ENCODE data around the gene NKD1. TPM values are rescaled to one million over a fixed set of nuclear protein-coding genes. Genes with fewer than 3 reads are reported as not detected.

NKD1 gene
- total RNA-seq, 1 donor from 2014 or later: 43.2 TPM

DNA sequence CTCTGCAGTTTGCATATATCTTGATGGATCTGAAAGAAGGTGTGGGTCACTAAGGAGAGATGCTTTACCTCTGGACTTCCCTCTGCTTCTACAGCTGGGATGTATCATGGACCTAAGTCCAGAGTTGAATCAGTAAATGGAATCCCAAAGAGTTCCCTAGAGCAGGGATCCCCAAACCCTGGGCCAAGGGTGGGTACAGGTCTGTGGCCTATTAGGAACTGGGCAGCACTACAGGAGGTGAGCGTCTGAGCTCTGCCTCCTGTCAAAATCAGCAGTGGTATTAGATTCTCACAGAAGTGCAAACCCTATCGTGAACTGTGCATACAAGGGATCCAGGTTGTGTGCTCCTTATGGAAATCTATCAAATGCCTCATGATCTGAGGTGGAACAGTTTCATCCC is 39.3 kb downstream of the NKD1 start:
- peaks cover 16% of the 10 kb centered on the region for H3K36me3 Mint-ChIP-seq
- H3K4me1 Mint-ChIP-seq (ENCODE audit: unreplicated experiment): peaks cover 23% of the 10 kb centered on the region
- H3K27ac Mint-ChIP-seq: no peak overlapping the region
- no peaks in the 10 kb centered on the region for H3K9me3 Mint-ChIP-seq
- H3K4me3 Mint-ChIP-seq: no peak overlapping the region
- H3K27me3 Mint-ChIP-seq: no peaks in the 10 kb centered on the region
- no peak for DNase-seq (ENCODE audit: extremely low spot score, unreplicated experiment)
- TF ChIP-seq, protein P1, sequence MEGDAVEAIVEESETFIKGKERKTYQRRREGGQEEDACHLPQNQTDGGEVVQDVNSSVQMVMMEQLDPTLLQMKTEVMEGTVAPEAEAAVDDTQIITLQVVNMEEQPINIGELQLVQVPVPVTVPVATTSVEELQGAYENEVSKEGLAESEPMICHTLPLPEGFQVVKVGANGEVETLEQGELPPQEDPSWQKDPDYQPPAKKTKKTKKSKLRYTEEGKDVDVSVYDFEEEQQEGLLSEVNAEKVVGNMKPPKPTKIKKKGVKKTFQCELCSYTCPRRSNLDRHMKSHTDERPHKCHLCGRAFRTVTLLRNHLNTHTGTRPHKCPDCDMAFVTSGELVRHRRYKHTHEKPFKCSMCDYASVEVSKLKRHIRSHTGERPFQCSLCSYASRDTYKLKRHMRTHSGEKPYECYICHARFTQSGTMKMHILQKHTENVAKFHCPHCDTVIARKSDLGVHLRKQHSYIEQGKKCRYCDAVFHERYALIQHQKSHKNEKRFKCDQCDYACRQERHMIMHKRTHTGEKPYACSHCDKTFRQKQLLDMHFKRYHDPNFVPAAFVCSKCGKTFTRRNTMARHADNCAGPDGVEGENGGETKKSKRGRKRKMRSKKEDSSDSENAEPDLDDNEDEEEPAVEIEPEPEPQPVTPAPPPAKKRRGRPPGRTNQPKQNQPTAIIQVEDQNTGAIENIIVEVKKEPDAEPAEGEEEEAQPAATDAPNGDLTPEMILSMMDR (conservative IDR thresholded peaks at IDR 0.05): no peak

DNA sequence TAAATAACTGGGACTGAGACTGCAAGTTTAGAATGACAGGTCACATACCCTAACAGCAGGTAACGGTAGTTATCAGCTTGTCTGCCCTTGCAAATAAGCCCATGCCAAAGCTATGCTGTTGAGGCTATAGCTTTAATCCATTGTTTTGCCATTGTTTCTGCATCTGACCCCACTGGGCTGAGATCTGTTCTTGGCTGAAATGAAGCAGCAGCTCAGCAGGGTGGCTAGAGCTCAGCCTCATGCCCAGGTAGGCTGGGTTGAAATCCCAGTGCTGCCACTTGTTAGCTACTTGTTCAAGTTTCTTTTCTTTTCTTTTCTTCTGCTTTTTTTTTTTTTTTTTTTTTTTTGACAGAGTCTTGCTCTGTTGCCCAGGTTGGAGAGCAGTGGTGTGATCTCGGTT is 40.1 kb downstream of the NKD1 start:
- Mint-ChIP-seq H3K9me3 (no peaks in the 10 kb centered on the region), H3K27ac (no peak overlapping the region), H3K4me3 (no peak overlapping the region), H3K36me3 (peaks cover 16% of the 10 kb centered on the region), H3K4me1 (ENCODE audit: unreplicated experiment) (peaks cover 23% of the 10 kb centered on the region), H3K27me3 (no peaks in the 10 kb centered on the region)
- TF ChIP-seq, protein P1 (conservative IDR thresholded peaks at IDR 0.05): no peak
- DNase-seq (ENCODE audit: extremely low spot score, unreplicated experiment): no peak

DNA sequence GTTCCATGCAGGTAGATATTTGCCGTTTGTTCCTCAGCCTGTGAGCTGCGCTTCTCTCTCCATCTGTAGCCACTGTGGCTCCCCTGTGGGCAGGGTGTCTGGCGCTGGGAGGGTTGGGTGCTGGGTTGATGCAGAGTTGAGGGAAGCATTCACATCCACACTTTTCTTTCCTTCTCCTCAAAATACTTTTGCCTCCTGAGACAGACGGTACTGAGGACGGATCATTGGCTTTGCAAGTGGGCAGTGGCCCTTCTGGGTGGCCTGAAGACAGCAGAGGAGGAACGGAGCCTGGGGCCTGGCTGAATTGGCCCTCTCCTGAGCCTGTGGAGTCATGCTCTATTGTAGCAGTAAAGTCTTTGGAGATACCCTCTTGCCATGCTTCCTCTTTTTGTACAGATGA is 43.0 kb downstream of the NKD1 start:
- TF ChIP-seq, protein P1 (conservative IDR thresholded peaks at IDR 0.05): no peak
- Mint-ChIP-seq H3K36me3 (peaks cover 9% of the 10 kb centered on the region), H3K4me1 (ENCODE audit: unreplicated experiment) (peaks cover 12% of the 10 kb centered on the region), H3K4me3 (no peak overlapping the region), H3K9me3 (no peaks in the 10 kb centered on the region), H3K27me3 (no peaks in the 10 kb centered on the region), H3K27ac (no peak overlapping the region)
- DNase-seq (ENCODE audit: extremely low spot score, unreplicated experiment): no peak

DNA sequence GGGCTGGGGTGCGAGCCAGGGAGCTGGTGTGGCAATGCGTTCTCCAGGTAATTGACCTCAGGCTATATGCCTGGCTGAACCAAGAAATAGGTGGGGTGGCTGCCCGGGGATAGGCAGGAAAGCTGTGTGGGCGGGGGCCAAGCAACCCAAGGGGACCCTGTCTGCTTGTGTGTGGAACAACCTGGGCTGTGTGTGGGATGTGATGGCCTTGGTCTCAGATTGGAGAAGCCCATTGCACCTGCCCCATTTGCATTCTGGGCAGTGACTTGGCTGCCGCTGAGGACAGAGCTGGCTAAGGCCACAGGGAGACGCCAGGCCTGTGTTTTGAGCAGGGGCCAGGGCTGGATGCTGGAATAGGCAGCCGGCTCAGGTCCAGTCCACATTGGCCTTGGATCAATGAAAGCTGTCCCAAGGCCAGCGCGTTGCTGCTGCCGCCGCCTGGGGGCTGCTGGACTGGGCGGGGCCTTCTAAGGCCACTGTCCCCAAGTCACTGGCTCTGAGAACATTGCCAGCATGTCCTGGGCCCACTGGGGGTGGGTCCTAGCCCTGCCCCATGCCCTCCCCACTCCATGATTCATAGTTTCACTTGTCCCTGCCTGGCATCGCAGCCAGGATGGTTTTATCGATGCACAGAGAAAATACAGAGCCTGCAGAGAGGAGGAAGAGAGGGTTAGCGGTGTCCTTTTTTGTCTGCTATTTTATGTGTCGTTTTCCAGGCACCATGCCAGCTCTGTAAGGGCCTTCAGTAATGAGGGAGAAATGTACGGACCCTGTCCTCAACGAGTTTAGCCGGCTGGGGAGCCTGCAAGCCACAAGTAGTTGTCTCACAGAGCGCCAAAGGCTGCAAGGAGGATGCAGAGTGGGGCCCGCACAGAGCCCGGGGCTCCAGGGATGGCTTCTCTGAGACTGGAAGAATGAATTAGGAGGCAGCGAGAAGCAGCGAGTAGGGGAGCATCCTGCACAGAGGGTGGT is 43.9 kb downstream of the NKD1 start:
- no peak for DNase-seq (ENCODE audit: extremely low spot score, unreplicated experiment)
- Mint-ChIP-seq H3K27me3 (no peaks in the 10 kb centered on the region), H3K9me3 (no peaks in the 10 kb centered on the region), H3K27ac (peak overlapping the region; percentile 43), H3K4me3 (no peak overlapping the region), H3K4me1 (ENCODE audit: unreplicated experiment) (peaks cover 17% of the 10 kb centered on the region), H3K36me3 (peaks cover 16% of the 10 kb centered on the region)
- TF ChIP-seq, protein P1 (conservative IDR thresholded peaks at IDR 0.05): no peak

DNA sequence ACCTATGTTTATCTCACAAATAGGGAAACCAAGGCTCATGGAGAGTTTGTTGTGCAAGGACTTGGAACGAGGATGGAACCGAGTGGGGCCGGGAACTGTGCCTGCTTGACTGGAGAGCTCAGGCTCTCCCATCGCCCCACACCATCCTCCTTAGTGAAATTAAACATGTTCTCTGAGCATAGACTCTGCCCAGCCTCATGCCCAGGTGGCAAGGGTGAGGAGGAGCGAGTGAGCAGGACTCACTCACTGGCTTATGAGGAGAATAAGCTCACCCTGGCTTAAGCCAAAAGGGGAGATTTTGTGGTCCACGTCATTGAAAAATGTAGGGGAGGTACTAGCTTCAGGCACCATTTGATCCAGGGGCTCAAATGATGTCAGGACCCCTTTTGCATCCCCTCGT is 44.8 kb downstream of the NKD1 start:
- Mint-ChIP-seq H3K9me3 (no peaks in the 10 kb centered on the region), H3K36me3 (peaks cover 12% of the 10 kb centered on the region), H3K4me3 (no peak overlapping the region), H3K4me1 (ENCODE audit: unreplicated experiment) (peaks cover 18% of the 10 kb centered on the region), H3K27ac (no peak overlapping the region), H3K27me3 (no peaks in the 10 kb centered on the region)
- no peak for DNase-seq (ENCODE audit: extremely low spot score, unreplicated experiment)
- TF ChIP-seq, protein P1 (conservative IDR thresholded peaks at IDR 0.05): no peak

All from type B pancreatic cell (in vitro differentiated cells).